HCT116 (cell line): ENCODE data around the gene AHCTF1. TPM values are rescaled to one million over a fixed set of nuclear protein-coding genes. Genes with fewer than 3 reads are reported as not detected.
"Not testable (repeated sequence)": the region's sequence is repeated elsewhere in the genome, so short reads cannot be mapped to it uniquely, and the experiment has no call there.

Source experiments
- ATAC-seq: fragments of 200-7000 bp; cut with Tn5 transposase; 2 replicates; pipeline ENCODE4 v1.9.1; 2020; ENCODE audit warnings: mild to moderate bottlenecking, moderate library complexity
- BruUV-seq: library from RNA; stranded (reverse); fragments of 400-500 nt; replicated peaks from 2 replicates; lab custom pipeline; 2021; lab: Mats Ljungman, UMichigan
- CTCF ChIA-PET: fragments of 300-600 bp; sonication (Branson Sonifier 250); formaldehyde crosslinking; loops from one replicate; lab custom pipeline; 2021; ENCODE audit warnings: antibody characterized with exemption; lab: Charles Lee
- POLR2A ChIA-PET: fragments of 300-600, 350-600 bp; sonication (Branson Sonifier 250); formaldehyde crosslinking; loops from one replicate; lab custom pipeline; 2021; ENCODE audit warnings: antibody characterized with exemption; lab: Charles Lee
- RAD21 ChIA-PET, 2 experiments: fragments of 300-600 bp; sonication (Branson Sonifier 250); formaldehyde crosslinking; loops; one replicate each; lab custom pipeline; 2023; ENCODE audit warnings: low total read pairs in 2 of 2; ENCODE audit not compliant: uncharacterized antibody in 2 of 2, unreplicated experiment in 2 of 2, low non-redundant PET in 1 of 2; lab: Charles Lee
- DNase-seq: peaks from one replicate; pipeline ENCODE4 v3.0.0-alpha.2; 2010; ENCODE audit warnings: low read depth, low spot score
- H2AFZ ChIP-seq: fragments of 200-600 bp; shearing (Covaris generic), sonication (generic); 2 replicates; pipeline ENCODE4 v1.6.1; 2017; ENCODE audit warnings: low read depth, mixed run types, mixed read lengths, antibody characterized with exemption, low read length; ENCODE audit not compliant: poor library complexity, severe bottlenecking
- H3K27ac ChIP-seq: 2 replicates; pipeline ENCODE4 v1.5.1; 2012; ENCODE audit warnings: low read depth, low read length
- H3K27me3 ChIP-seq: fragments of 200-600 bp; sonication (generic); 2 replicates; pipeline ENCODE4 v1.6.1; 2016; ENCODE audit warnings: mixed run types, low read length, mixed read lengths; ENCODE audit not compliant: insufficient read depth
- H3K36me3 ChIP-seq, 2 experiments: fragments of 200-500 bp in 1 of 2; fragments of 200-600 bp in 1 of 2; sonication (Bioruptor generic) in 1 of 2; sonication (generic) in 1 of 2; 2 replicates each; pipeline versions ENCODE4 v1.5.1 to v1.6.1; 2014 to 2016; ENCODE audit warnings: low read length in 2 of 2, inconsistent platforms in 1 of 2, mixed read lengths in 1 of 2, mixed run types in 1 of 2; ENCODE audit not compliant: insufficient read depth in 2 of 2, control insufficient read depth in 1 of 2
- H3K4me1 ChIP-seq, 2 experiments: fragments of 200-600 bp in 1 of 2; sonication (generic) in 1 of 2; 2 replicates each; pipeline versions ENCODE4 v1.5.1 to v1.6.1; 2012 to 2017; ENCODE audit warnings: low read length in 2 of 2, inconsistent platforms in 1 of 2, mild to moderate bottlenecking in 1 of 2, mixed read lengths in 1 of 2, mixed run types in 1 of 2, moderate library complexity in 1 of 2; ENCODE audit not compliant: insufficient read depth in 2 of 2, control insufficient read depth in 1 of 2
- H3K4me2 ChIP-seq: fragments of 200-600 bp; sonication (generic); 2 replicates; pipeline ENCODE4 v1.6.1; 2017; ENCODE audit warnings: mixed run types, low read length, mixed read lengths
- H3K4me3 ChIP-seq, 2 experiments: fragments of 200-600 bp in 1 of 2; sonication (generic) in 1 of 2; replicated peaks in 1 of 2; 2 replicates each; pipeline ENCODE4 v1.5.1; 2011 to 2016; ENCODE audit warnings: low read length in 2 of 2, control low read depth in 1 of 2, low read depth in 1 of 2, mild to moderate bottlenecking in 1 of 2, mixed read lengths in 1 of 2, mixed run types in 1 of 2
- H3K79me2 ChIP-seq: fragments of 200-600 bp; sonication (generic); 2 replicates; pipeline ENCODE4 v1.6.1; 2017; ENCODE audit warnings: mild to moderate bottlenecking, mixed run types, low read length, moderate library complexity, mixed read lengths; ENCODE audit not compliant: insufficient read depth
- H3K9ac ChIP-seq: fragments of 200-600 bp; sonication (generic); 2 replicates; pipeline ENCODE4 v1.6.1; 2016; ENCODE audit warnings: low read length, mixed read lengths
- H3K9me2 ChIP-seq: fragments of 200-600 bp; sonication (generic), shearing (Covaris generic); 2 replicates; pipeline ENCODE4 v1.6.1; 2017; ENCODE audit warnings: mixed run types, mild to moderate bottlenecking, moderate library complexity; ENCODE audit not compliant: insufficient read depth
- H3K9me3 ChIP-seq, 2 experiments: fragments of 200-500 bp in 1 of 2; fragments of 200-600 bp in 1 of 2; sonication (Bioruptor generic) in 1 of 2; sonication (generic) in 1 of 2; 2 replicates each; pipeline ENCODE4 v1.6.1; 2014 to 2017; ENCODE audit warnings: low read length in 2 of 2, mixed read lengths in 2 of 2, inconsistent platforms in 1 of 2, low read depth in 1 of 2, mild to moderate bottlenecking in 1 of 2, mixed run types in 1 of 2, moderate library complexity in 1 of 2; ENCODE audit not compliant: control insufficient read depth in 1 of 2, insufficient read depth in 1 of 2
- H4K20me1 ChIP-seq: fragments of 200-600 bp; sonication (generic), shearing (Covaris generic); 2 replicates; pipeline ENCODE4 v1.6.1; 2017; ENCODE audit warnings: mixed run types, mild to moderate bottlenecking, moderate library complexity; ENCODE audit not compliant: insufficient read depth
- CEBPB ChIP-seq: IDR thresholded peaks from 2 replicates; pipeline ENCODE4 v1.6.1; 2012; ENCODE audit warnings: low read depth
- EGR1 ChIP-seq: IDR thresholded peaks from 2 replicates; pipeline ENCODE4 v1.6.1; 2012; ENCODE audit warnings: low read depth
- EZH2 ChIP-seq: fragments of 200-600 bp; sonication (generic); IDR thresholded peaks from 2 replicates; pipeline ENCODE4 v1.6.1; 2017; ENCODE audit warnings: antibody characterized with exemption, mixed run types
- POLR2A ChIP-seq: IDR thresholded peaks from 2 replicates; pipeline ENCODE4 v1.7.0; 2011; ENCODE audit warnings: borderline replicate concordance; ENCODE audit not compliant: insufficient read depth, insufficient read length; ENCODE audit errors: extremely low read depth
- POLR2AphosphoS5 ChIP-seq: IDR thresholded peaks from 2 replicates; pipeline ENCODE4 v1.6.1; 2011; ENCODE audit warnings: mild to moderate bottlenecking, low read depth, low read length, moderate library complexity
- REST ChIP-seq: IDR thresholded peaks from 2 replicates; pipeline ENCODE4 v1.6.1; 2012; ENCODE audit warnings: low read depth
- TCF7L2 ChIP-seq: IDR thresholded peaks from 2 replicates; pipeline ENCODE4 v1.7.0; 2011; ENCODE audit warnings: borderline replicate concordance, inconsistent platforms; ENCODE audit not compliant: insufficient read depth, insufficient read length; ENCODE audit errors: extremely low read depth
- intact Hi-C: fragments of 100-400 bp; cut with micrococcal nuclease; formaldehyde crosslinking; loops from 2 replicates; pipeline ENCODE4 v1.10.0; 2022
- total RNA-seq: library from RNA; stranded (reverse); gene quantifications from one replicate; pipeline ENCODE4 v1.2.1, GENCODE V29; 2021; ENCODE audit not compliant: unreplicated experiment

Gene AHCTF1
- total RNA-seq, 1 experiment from 2014 or later, result 56.2 TPM

- intact Hi-C loops, H3K27ac ChIP-seq, CTCF ChIA-PET, H3K79me2 ChIP-seq, H3K4me3 ChIP-seq, H3K27me3 ChIP-seq, RAD21 ChIA-PET, H3K9me2 ChIP-seq, BruUV-seq, H3K36me3 ChIP-seq, DNase-seq, H3K9ac ChIP-seq, H3K4me1 ChIP-seq, POLR2A ChIA-PET, H2AFZ ChIP-seq, H3K9me3 ChIP-seq, H4K20me1 ChIP-seq, ATAC-seq, H3K4me2 ChIP-seq: not testable (repeated sequence)
These were observed 114.0 kb downstream of the AHCTF1 start for GRCh38 chr1:246817778-246818177.

GRCh38 chr1:246815693-246816270, 116.0 kb downstream of the AHCTF1 start:
- H3K9me3 ChIP-seq, result no peaks in the 10 kb centered on the region
- ChIA-PET RAD21 (no interaction called here), POLR2A (no interaction called here), CTCF (no interaction called here)
- no peak overlapping the region for H3K4me2 ChIP-seq
- no peaks in the 10 kb centered on the region for H3K36me3 ChIP-seq
- ATAC-seq (no peak), DNase-seq (no peak)
- H3K27me3 ChIP-seq, result no peaks in the 10 kb centered on the region
- H3K79me2 ChIP-seq, result no peaks in the 10 kb centered on the region
- H3K9ac ChIP-seq, result no peak overlapping the region
- H2AFZ ChIP-seq, result no peak overlapping the region
- no peak overlapping the region for H3K27ac ChIP-seq
- H3K4me1 ChIP-seq, result no peaks in the 10 kb centered on the region
- H4K20me1 ChIP-seq, result no peaks in the 10 kb centered on the region
- BruUV-seq, result no TSS peak
- intact Hi-C loops, result no loop called here
- no peaks in the 10 kb centered on the region for H3K9me2 ChIP-seq
- no peak for TF ChIP-seq TCF7L2
- no peak for TF ChIP-seq POLR2A
- TF ChIP-seq EZH2, result no peak
- TF ChIP-seq EGR1, result no peak
- TF ChIP-seq CEBPB, result no peak
- TF ChIP-seq REST, result no peak
- no peak for TF ChIP-seq POLR2AphosphoS5
- H3K4me3 ChIP-seq, result no peak overlapping the region
